NB4 (cell line): ENCODE results near the gene CTCFL.

Experiments used
- POLR2A ChIP-seq: IDR thresholded peaks from 2 replicates; pipeline ENCODE4 v1.6.1; 2011; ENCODE audit warnings: mild to moderate bottlenecking; ENCODE audit not compliant: insufficient read length; ENCODE audit errors: extremely low read depth
- TF ChIP-seq, protein P1 (sequence below): IDR thresholded peaks from one replicate; pipeline ENCODE4 v1.5.1; 2012; ENCODE audit warnings: low read depth, low read length

DNA sequence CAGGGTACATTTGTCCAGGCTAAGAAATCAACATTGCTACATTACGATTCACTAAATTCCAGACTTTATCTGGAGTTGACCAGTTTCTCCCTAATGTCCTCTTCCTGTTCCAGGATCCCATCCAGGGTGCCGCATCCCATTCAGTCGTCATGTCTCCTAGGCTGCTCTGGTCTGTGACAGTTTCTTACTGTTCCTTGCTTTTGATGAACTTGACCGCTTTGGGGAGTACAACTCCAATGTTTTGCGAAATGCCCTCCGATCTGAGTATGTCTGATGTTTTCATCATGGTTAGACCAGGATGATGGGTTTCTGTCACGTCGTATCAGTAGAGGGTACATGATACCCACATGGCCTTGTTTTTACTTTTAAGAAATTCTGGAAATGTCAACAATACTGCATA is 62.2 kb downstream of the CTCFL start:
- TF ChIP-seq, protein P1, sequence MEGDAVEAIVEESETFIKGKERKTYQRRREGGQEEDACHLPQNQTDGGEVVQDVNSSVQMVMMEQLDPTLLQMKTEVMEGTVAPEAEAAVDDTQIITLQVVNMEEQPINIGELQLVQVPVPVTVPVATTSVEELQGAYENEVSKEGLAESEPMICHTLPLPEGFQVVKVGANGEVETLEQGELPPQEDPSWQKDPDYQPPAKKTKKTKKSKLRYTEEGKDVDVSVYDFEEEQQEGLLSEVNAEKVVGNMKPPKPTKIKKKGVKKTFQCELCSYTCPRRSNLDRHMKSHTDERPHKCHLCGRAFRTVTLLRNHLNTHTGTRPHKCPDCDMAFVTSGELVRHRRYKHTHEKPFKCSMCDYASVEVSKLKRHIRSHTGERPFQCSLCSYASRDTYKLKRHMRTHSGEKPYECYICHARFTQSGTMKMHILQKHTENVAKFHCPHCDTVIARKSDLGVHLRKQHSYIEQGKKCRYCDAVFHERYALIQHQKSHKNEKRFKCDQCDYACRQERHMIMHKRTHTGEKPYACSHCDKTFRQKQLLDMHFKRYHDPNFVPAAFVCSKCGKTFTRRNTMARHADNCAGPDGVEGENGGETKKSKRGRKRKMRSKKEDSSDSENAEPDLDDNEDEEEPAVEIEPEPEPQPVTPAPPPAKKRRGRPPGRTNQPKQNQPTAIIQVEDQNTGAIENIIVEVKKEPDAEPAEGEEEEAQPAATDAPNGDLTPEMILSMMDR = no peak
- no peak for TF ChIP-seq POLR2A
